Measurements from ENCODE around the gene APLP2.

DNA sequence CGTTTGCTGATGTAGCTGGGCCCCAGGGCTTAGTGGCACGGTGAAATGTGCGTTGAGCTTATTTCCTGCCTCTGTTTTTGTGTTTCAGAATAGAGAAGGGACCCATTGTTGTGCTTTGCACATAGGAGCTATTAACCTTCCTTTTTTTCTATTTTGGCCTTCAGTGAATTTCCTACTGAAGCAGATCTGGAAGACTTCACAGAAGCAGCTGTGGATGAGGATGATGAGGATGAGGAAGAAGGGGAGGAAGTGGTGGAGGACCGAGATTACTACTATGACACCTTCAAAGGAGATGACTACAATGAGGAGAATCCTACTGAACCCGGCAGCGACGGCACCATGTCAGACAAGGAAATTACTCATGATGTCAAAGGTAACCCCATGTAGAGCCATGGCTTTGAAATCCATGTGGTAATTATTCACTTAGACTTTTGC lies 52.5 kb downstream of the APLP2 start:
- TF ChIP-seq, protein P1, sequence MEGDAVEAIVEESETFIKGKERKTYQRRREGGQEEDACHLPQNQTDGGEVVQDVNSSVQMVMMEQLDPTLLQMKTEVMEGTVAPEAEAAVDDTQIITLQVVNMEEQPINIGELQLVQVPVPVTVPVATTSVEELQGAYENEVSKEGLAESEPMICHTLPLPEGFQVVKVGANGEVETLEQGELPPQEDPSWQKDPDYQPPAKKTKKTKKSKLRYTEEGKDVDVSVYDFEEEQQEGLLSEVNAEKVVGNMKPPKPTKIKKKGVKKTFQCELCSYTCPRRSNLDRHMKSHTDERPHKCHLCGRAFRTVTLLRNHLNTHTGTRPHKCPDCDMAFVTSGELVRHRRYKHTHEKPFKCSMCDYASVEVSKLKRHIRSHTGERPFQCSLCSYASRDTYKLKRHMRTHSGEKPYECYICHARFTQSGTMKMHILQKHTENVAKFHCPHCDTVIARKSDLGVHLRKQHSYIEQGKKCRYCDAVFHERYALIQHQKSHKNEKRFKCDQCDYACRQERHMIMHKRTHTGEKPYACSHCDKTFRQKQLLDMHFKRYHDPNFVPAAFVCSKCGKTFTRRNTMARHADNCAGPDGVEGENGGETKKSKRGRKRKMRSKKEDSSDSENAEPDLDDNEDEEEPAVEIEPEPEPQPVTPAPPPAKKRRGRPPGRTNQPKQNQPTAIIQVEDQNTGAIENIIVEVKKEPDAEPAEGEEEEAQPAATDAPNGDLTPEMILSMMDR (conservative IDR thresholded peaks at IDR 0.05) = no peak
- TF ChIP-seq ZFX (IDR thresholded peaks at IDR 0.05) = no peak

All from C4-2B (cell line).